Measurements from ENCODE around the gene SEMA6D.

Gene SEMA6D

DNA sequence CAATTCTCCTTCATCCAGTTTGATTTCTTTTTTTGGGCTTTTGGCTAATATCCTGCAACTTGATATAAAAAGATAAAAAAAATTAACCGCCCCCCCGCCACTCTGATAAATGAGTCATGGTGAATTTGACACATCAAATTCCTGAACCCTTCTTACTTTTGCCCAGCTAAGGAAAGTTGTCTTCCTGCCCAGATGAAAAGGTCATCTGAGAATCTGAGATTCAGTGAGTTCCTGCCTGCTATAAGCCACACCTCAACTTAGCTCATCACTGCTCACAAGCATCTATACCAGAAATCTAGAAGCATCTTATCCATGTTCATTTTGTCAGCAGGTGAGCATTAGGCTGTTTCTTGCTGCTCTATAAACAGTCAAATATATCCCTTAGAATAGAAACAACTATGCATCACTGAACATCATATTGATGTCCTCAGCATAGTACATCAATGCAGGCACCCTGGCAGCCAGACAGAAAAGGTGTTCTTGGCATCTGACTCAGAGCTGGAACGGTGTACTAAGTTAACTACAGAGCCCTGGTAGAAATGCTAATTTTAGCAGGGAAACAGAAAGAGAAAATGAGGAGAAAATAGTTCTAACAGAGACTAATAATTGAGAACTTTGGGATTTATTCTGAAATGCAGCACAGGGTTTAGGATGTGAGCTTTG is 77.1 kb downstream of the SEMA6D start:
- no peak for DNase-seq (ENCODE audit: low spot score)
- TF ChIP-seq, protein P1, sequence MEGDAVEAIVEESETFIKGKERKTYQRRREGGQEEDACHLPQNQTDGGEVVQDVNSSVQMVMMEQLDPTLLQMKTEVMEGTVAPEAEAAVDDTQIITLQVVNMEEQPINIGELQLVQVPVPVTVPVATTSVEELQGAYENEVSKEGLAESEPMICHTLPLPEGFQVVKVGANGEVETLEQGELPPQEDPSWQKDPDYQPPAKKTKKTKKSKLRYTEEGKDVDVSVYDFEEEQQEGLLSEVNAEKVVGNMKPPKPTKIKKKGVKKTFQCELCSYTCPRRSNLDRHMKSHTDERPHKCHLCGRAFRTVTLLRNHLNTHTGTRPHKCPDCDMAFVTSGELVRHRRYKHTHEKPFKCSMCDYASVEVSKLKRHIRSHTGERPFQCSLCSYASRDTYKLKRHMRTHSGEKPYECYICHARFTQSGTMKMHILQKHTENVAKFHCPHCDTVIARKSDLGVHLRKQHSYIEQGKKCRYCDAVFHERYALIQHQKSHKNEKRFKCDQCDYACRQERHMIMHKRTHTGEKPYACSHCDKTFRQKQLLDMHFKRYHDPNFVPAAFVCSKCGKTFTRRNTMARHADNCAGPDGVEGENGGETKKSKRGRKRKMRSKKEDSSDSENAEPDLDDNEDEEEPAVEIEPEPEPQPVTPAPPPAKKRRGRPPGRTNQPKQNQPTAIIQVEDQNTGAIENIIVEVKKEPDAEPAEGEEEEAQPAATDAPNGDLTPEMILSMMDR (IDR thresholded peaks at IDR 0.05; ENCODE audit: extremely low read depth, missing control alignments) = no peak

DNA sequence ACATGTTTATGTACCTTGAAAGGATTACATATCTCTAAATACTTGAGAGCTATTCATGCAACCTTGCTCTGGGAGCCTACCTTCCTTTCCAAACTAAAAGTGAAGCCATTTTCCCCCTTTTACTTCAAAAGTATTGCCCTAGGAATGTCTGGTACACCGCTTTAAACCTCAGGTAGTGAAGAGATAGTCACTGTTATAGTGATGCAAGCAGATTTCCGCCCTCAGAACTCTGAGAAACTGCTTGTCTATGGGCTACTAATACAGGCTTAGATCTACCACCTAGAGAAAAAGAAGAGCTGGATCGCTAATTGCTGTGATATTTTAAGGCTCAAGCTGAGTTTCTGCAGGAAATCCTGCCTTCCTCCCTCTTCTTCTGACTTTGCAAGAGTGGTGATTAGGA is 78.6 kb downstream of the SEMA6D start:
- TF ChIP-seq, protein P1 (IDR thresholded peaks at IDR 0.05; ENCODE audit: extremely low read depth, missing control alignments) = no peak
- DNase-seq (ENCODE audit: low spot score) = no peak

DNA sequence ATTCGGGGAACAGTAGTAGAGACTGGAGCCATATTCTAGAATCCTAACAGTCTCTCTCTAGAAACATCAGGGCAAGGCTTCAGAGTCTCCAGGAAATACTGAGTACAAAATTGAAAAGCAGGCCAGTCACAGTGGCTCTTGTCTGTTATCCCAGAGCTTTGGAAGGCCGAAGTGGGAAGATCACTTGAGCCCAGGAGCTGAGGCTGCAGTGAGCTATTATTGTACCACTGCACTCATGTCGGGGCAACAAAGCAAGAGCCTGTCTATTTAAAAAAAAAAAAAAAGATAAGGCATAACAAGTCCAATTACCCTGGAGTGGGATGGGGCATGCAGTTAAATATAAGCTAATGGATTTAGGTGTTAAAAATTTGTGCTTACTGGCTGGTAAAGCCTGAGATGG is 79.0 kb downstream of the SEMA6D start:
- TF ChIP-seq, protein P1 (IDR thresholded peaks at IDR 0.05; ENCODE audit: extremely low read depth, missing control alignments) = no peak

DNA sequence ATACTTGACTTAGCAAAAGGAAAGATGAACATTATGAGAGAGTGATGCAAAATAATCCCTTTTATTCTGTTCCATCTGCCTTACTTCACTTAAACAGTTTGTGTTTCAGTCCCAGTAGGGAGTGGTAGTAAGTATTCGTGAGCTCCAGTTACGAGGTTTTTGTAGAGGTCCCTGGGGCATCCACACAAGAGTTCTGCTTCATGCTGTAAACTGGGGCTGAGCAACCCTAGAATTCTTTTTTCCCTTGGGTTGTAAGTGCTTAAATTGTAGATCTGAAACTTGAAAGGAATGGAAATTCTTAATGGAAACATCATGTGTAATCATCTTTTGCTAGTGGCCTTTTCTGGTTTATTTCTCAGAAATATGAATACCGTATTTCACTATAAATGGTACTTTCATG is 79.5 kb downstream of the SEMA6D start:
- no peak for DNase-seq (ENCODE audit: low spot score)
- TF ChIP-seq, protein P1 (IDR thresholded peaks at IDR 0.05; ENCODE audit: extremely low read depth, missing control alignments) = no peak

More for the DNA sequence above, 79.0 kb downstream of the SEMA6D start:
- no peak for DNase-seq (ENCODE audit: low spot score)

DNA sequence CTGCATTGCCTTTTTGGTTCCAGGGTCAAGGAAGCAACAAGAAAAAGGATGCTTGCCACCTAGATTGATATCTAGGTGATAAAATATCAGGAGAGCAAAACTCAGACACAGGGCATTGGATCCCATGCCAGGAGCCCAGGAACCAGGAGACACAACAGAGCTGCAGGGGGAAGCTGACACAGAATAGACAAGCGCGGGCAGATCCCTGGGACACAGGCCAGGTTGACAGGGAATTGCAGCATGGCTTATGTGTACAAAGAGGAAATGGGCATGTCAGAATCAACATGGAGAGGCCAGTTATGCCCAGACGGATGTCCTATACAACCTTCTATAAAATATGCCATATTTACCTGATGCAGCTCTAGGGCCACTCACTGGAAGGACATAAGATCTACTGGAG is 84.2 kb downstream of the SEMA6D start:
- no peak for DNase-seq (ENCODE audit: low spot score)
- TF ChIP-seq, protein P1 (IDR thresholded peaks at IDR 0.05; ENCODE audit: extremely low read depth, missing control alignments) = no peak

DNA sequence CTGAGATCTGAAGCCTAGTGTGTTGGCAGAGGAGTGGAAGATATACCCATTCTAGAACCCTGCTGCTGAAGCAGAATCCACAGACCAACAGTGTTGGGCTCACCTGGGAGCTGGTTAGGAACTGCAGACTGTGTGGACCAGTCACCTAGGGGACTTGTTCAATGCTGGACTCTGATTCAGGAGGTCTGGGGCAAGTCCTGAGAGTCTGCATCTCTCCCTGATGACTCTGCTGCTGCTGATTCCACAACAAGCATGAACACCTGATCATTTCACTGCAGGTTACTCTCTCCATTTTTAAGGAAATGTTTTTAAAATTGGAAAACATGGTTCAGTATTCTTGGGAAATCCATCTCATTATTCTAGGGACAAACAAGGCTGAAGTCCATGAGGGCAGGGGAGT is 84.9 kb downstream of the SEMA6D start:
- no peak for DNase-seq (ENCODE audit: low spot score)
- TF ChIP-seq, protein P1 (IDR thresholded peaks at IDR 0.05; ENCODE audit: extremely low read depth, missing control alignments) = no peak

DNA sequence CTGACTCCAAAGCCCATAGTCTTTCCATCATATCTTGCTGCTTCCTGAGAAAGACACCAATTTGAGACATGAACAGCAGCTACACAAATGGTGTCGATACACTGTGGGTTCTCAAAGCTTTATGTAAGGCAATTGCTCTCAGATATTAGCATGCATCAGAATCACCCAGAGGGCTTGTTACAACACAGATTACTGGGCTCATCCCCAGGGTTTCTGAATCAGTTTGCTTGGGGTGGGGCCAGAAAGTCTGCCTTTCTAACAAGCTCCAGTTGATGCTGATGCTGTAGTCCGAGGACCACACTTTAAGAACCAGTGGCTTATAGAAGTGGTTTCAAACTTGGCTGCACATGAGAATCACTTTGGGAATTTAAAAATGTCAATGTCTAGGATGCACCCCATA is 86.5 kb downstream of the SEMA6D start:
- no peak for DNase-seq (ENCODE audit: low spot score)
- TF ChIP-seq, protein P1 (IDR thresholded peaks at IDR 0.05; ENCODE audit: extremely low read depth, missing control alignments) = no peak
